HepG2 (cell line): ENCODE measurements around the gene ZGRF1. TPM values are rescaled to one million over a fixed set of nuclear protein-coding genes. Genes with fewer than 3 reads are reported as not detected.

Experiments used
- ARNT ChIP-seq: fragments of 450-650 bp; IDR thresholded peaks from 2 replicates; pipeline ENCODE4 v1.6.1; 2017
- BCL6 ChIP-seq: IDR thresholded peaks from 2 replicates; pipeline ENCODE4 v1.6.1; 2016; ENCODE audit warnings: missing genetic modification reagents, missing compliant biosample characterization
- EEA1 ChIP-seq: sonication (generic); formaldehyde crosslinking; IDR thresholded peaks from 2 replicates; pipeline ENCODE4 v1.5.1; 2020; ENCODE audit warnings: mild to moderate bottlenecking, missing genetic modification reagents, borderline replicate concordance
- MBNL3 ChIP-seq: fragments of 250-450 bp; sonication (Bioruptor Pico); conservative IDR thresholded peaks from 2 replicates; pipeline ENCODE4 v1.8.0; 2022; ENCODE audit warnings: mild to moderate bottlenecking, inconsistent platforms
- MIER3 ChIP-seq: IDR thresholded peaks from 2 replicates; pipeline ENCODE4 v1.6.1; 2016; ENCODE audit warnings: missing compliant biosample characterization, borderline replicate concordance
- NFE2L2 ChIP-seq: fragments of 150-350 bp; IDR thresholded peaks from 2 replicates; pipeline ENCODE4 v1.6.1; 2014; ENCODE audit warnings: low read length
- ZBTB3 ChIP-seq: sonication (generic); formaldehyde crosslinking; IDR thresholded peaks from 2 replicates; pipeline ENCODE4 v1.4.0; 2020; ENCODE audit warnings: low read depth, mild to moderate bottlenecking, moderate library complexity, missing genetic modification reagents, borderline replicate concordance
- ZFP36 ChIP-seq: fragments of 150-350 bp; IDR thresholded peaks from 2 replicates; pipeline ENCODE4 v1.6.1; 2018; ENCODE audit warnings: borderline replicate concordance, low read length, low read depth; ENCODE audit not compliant: partially characterized antibody
- ZKSCAN5 ChIP-seq: sonication (generic); formaldehyde crosslinking; IDR thresholded peaks from 2 replicates; pipeline ENCODE4 v1.5.1; 2020; ENCODE audit warnings: mild to moderate bottlenecking, missing genetic modification reagents
- ZNF232 ChIP-seq: sonication (generic); formaldehyde crosslinking; IDR thresholded peaks from 2 replicates; pipeline ENCODE4 v1.4.0; 2020; ENCODE audit warnings: missing genetic modification reagents, borderline replicate concordance
- ZNF460 ChIP-seq: sonication (generic); formaldehyde crosslinking; IDR thresholded peaks from 2 replicates; pipeline ENCODE4 v1.5.1; 2020; ENCODE audit warnings: missing genetic modification reagents, mild to moderate bottlenecking, borderline replicate concordance
- ZNF891 ChIP-seq: sonication (generic); formaldehyde crosslinking; IDR thresholded peaks from 2 replicates; pipeline ENCODE4 v1.5.0; 2020; ENCODE audit warnings: mild to moderate bottlenecking, missing genetic modification reagents
- polyA plus RNA-seq, 8 experiments: library from polyadenylated mRNA; depleted of rRNA in 3 of 8; stranded (reverse) in 7 of 8; unstranded in 1 of 8; fragments of >200 nt; fragmentation: Illumina TruSeq in 4 of 8; extraction: Trizol in 4 of 8; gene quantifications; 2 replicates each; pipeline versions ENCODE4 v1.2.1 to v1.2.3, GENCODE V29; 2011 to 2016; ENCODE audit warnings: low read depth in 4 of 8, missing spikeins in 1 of 8, mixed read lengths in 1 of 8; ENCODE audit not compliant: insufficient read depth in 1 of 8
- total RNA-seq, 5 experiments: library from RNA; depleted of rRNA; stranded (reverse); fragments of >200 nt; fragmentation: Illumina TruSeq; extraction: Trizol; gene quantifications; 2 replicates each; pipeline ENCODE4 v1.2.3, GENCODE V29; 2016; ENCODE audit warnings: low read depth in 1 of 5
- TF ChIP-seq, protein P1 (sequence below): sonication (generic); formaldehyde crosslinking; IDR thresholded peaks from 2 replicates; pipeline ENCODE4 v1.4.0; 2020; ENCODE audit warnings: missing genetic modification reagents, borderline replicate concordance
- TF ChIP-seq, protein P2 (sequence below): sonication (generic); IDR thresholded peaks from 2 replicates; pipeline ENCODE4 v1.6.1; 2016; ENCODE audit warnings: low read depth, borderline replicate concordance
- TF ChIP-seq, protein P3 (sequence below): sonication (generic); formaldehyde crosslinking; IDR thresholded peaks from 2 replicates; pipeline ENCODE4 v1.4.0; 2020; ENCODE audit warnings: missing genetic modification reagents, borderline replicate concordance
- TF ChIP-seq, protein P4 (sequence below): sonication (generic); formaldehyde crosslinking; IDR thresholded peaks from 2 replicates; pipeline ENCODE4 v1.5.1; 2020; ENCODE audit warnings: mild to moderate bottlenecking, missing genetic modification reagents

ZGRF1 gene
- total and polyA plus RNA-seq, 2 of the 13 experiments (the other 11 are each of a cell fraction or from before 2014, with no cell fraction given), result 8.6 to 15.9 TPM

DNA sequence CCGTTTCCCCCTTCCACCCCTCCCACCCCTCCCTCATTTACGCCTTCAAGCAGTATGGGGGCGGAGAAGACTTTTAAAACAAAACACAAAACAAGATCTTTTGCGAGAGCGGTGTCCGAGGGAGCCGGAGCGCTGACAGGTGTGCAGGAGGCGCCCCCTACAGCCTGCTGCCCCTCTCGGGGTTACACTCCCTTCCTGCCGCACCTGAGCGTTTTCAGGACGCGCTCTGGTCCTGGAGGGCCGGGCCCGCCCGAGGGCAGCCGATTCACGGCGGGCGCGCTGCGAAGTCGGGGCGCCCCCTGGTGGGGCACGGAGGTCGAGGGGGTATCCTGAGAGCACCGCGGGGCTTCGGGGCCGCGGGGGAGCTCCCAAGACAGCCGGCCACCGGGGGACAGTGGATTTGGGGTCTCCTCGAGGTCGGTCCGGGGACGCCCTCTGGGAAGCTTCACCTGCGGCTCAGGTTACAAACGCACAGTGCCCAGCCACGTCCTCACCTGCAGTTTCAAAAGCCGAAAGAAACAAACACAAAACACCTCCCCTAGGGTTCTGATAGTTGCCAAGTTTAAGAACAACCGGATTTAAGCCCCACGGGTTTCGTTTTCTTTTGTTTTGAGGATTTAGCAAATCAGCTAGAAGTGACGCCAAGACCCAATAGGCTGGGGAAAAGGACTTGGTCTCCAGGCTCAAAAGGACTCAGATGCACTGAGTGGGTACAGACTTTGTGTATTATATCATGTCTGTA lies 112.8 kb downstream of the ZGRF1 start (continued):
- TF ChIP-seq, protein P1, sequence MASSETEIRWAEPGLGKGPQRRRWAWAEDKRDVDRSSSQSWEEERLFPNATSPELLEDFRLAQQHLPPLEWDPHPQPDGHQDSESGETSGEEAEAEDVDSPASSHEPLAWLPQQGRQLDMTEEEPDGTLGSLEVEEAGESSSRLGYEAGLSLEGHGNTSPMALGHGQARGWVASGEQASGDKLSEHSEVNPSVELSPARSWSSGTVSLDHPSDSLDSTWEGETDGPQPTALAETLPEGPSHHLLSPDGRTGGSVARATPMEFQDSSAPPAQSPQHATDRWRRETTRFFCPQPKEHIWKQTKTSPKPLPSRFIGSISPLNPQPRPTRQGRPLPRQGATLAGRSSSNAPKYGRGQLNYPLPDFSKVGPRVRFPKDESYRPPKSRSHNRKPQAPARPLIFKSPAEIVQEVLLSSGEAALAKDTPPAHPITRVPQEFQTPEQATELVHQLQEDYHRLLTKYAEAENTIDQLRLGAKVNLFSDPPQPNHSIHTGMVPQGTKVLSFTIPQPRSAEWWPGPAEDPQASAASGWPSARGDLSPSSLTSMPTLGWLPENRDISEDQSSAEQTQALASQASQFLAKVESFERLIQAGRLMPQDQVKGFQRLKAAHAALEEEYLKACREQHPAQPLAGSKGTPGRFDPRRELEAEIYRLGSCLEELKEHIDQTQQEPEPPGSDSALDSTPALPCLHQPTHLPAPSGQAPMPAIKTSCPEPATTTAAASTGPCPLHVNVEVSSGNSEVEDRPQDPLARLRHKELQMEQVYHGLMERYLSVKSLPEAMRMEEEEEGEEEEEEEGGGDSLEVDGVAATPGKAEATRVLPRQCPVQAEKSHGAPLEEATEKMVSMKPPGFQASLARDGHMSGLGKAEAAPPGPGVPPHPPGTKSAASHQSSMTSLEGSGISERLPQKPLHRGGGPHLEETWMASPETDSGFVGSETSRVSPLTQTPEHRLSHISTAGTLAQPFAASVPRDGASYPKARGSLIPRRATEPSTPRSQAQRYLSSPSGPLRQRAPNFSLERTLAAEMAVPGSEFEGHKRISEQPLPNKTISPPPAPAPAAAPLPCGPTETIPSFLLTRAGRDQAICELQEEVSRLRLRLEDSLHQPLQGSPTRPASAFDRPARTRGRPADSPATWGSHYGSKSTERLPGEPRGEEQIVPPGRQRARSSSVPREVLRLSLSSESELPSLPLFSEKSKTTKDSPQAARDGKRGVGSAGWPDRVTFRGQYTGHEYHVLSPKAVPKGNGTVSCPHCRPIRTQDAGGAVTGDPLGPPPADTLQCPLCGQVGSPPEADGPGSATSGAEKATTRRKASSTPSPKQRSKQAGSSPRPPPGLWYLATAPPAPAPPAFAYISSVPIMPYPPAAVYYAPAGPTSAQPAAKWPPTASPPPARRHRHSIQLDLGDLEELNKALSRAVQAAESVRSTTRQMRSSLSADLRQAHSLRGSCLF (CRISPR knock-in tag), result no peak
- TF ChIP-seq, protein P2, sequence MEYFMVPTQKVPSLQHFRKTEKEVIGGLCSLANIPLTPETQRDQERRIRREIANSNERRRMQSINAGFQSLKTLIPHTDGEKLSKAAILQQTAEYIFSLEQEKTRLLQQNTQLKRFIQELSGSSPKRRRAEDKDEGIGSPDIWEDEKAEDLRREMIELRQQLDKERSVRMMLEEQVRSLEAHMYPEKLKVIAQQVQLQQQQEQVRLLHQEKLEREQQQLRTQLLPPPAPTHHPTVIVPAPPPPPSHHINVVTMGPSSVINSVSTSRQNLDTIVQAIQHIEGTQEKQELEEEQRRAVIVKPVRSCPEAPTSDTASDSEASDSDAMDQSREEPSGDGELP, result no peak
- no peak for TF ChIP-seq MIER3
- TF ChIP-seq, protein P3, sequence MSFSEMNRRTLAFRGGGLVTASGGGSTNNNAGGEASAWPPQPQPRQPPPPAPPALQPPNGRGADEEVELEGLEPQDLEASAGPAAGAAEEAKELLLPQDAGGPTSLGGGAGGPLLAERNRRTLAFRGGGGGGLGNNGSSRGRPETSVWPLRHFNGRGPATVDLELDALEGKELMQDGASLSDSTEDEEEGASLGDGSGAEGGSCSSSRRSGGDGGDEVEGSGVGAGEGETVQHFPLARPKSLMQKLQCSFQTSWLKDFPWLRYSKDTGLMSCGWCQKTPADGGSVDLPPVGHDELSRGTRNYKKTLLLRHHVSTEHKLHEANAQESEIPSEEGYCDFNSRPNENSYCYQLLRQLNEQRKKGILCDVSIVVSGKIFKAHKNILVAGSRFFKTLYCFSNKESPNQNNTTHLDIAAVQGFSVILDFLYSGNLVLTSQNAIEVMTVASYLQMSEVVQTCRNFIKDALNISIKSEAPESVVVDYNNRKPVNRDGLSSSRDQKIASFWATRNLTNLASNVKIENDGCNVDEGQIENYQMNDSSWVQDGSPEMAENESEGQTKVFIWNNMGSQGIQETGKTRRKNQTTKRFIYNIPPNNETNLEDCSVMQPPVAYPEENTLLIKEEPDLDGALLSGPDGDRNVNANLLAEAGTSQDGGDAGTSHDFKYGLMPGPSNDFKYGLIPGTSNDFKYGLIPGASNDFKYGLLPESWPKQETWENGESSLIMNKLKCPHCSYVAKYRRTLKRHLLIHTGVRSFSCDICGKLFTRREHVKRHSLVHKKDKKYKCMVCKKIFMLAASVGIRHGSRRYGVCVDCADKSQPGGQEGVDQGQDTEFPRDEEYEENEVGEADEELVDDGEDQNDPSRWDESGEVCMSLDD (CRISPR knock-in tag), result no peak
- no peak for TF ChIP-seq ZNF232
- TF ChIP-seq, protein P4, sequence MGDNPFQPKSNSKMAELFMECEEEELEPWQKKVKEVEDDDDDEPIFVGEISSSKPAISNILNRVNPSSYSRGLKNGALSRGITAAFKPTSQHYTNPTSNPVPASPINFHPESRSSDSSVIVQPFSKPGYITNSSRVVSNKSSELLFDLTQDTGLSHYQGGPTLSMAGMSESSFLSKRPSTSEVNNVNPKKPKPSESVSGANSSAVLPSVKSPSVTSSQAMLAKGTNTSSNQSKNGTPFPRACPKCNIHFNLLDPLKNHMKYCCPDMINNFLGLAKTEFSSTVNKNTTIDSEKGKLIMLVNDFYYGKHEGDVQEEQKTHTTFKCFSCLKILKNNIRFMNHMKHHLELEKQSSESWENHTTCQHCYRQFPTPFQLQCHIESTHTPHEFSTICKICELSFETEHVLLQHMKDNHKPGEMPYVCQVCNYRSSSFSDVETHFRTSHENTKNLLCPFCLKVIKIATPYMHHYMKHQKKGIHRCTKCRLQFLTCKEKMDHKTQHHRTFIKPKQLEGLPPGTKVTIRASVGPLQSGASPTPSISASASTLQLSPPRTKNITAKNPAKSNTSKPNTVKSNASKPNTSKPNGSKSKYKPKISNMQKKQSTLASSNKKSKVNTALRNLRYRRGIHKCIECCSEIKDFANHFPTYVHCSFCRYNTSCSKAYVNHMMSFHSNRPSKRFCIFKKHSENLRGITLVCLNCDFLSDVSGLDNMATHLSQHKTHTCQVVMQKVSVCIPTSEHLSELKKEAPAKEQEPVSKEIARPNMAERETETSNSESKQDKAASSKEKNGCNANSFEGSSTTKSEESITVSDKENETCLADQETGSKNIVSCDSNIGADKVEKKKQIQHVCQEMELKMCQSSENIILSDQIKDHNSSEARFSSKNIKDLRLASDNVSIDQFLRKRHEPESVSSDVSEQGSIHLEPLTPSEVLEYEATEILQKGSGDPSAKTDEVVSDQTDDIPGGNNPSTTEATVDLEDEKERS (CRISPR knock-in tag), result no peak
- TF ChIP-seq ZNF891 (CRISPR knock-in tag), result peak; percentile 24; the same call in 1 of the 2 replicates
- TF ChIP-seq BCL6 (CRISPR knock-in tag), result peak; percentile 60
- no peak for TF ChIP-seq ZBTB3 (CRISPR knock-in tag)
- no peak for TF ChIP-seq ZKSCAN5 (CRISPR knock-in tag)
- no peak for TF ChIP-seq ZNF460 (CRISPR knock-in tag)
- TF ChIP-seq MBNL3, result no peak
- no peak for TF ChIP-seq ZFP36
- TF ChIP-seq ARNT, result no peak
- TF ChIP-seq NFE2L2, result no peak
- TF ChIP-seq EEA1, result no peak
